Tibial artery (tissue), 4 donors: ENCODE measurements around the gene FNDC3B.
A peak's percentile ranks its signal among the peaks of the same experiment; 100 is the strongest.

ENCODE experiments used
- DNase-seq, 2 donors: peaks; one replicate each; pipeline ENCODE4 v3.0.0-alpha.2; 2019
- H3K27ac ChIP-seq, 2 donors: fragments of 200-600 bp; sonication (generic) in 1 of 2; 1 replicate in 1 of 2; 2 replicates in 1 of 2; pipeline ENCODE4 v1.5.1; 2018 to 2019; ENCODE audit warnings: mild to moderate bottlenecking in 1 of 2
- H3K27me3 ChIP-seq, 2 donors: fragments of 200-600 bp; sonication (generic) in 1 of 2; one replicate each; pipeline versions ENCODE4 v1.5.1 to v1.6.0; 2016 to 2019
- H3K36me3 ChIP-seq, 3 donors: fragments of 200-600 bp; sonication (generic) in 2 of 3; one replicate each; pipeline ENCODE4 v1.5.1; 2016 to 2019; ENCODE audit warnings: mild to moderate bottlenecking in 2 of 3
- H3K4me1 ChIP-seq, 4 donors: fragments of 200-600 bp; sonication (generic) in 2 of 4; 1 replicate in 3 of 4; 2 replicates in 1 of 4; pipeline ENCODE4 v1.5.1; 2016 to 2019
- H3K4me3 ChIP-seq, 2 donors: fragments of 200-600 bp; sonication (generic) in 1 of 2; 1 replicate in 1 of 2; 2 replicates in 1 of 2; pipeline ENCODE4 v1.5.1; 2018 to 2019; ENCODE audit warnings: mild to moderate bottlenecking in 2 of 2
- H3K9me3 ChIP-seq, 3 donors: fragments of 200-600 bp; sonication (generic) in 1 of 3; one replicate each; pipeline ENCODE4 v1.5.1; 2016 to 2019
- CTCF ChIP-seq, 2 experiments: fragments of 200-600 bp in 1 of 2; fragments of 450-650 bp in 1 of 2; IDR thresholded peaks; one replicate each; pipeline ENCODE4 v1.5.1; 2017 to 2019; ENCODE audit warnings: antibody characterized with exemption in 2 of 2, mild to moderate bottlenecking in 1 of 2, moderate library complexity in 1 of 2
- intact Hi-C: fragments of 100-400 bp; cut with DNase I; formaldehyde crosslinking; loops from one replicate; pipeline ENCODE4 v1.15.0; 2023; ENCODE audit warnings: low total_unique reads

Gene FNDC3B

GRCh38 chr3:172036541-172037215 is 2.7 kb upstream of the FNDC3B start:
- H3K4me1 ChIP-seq: peaks cover 0 to 10% (median 3%) of the 10 kb centered on the region in 4 donors
- no peaks in the 10 kb centered on the region for H3K27me3 ChIP-seq
- no peaks in the 10 kb centered on the region for H3K9me3 ChIP-seq
- TF ChIP-seq CTCF (IDR thresholded peaks at IDR 0.05): no peak
- intact Hi-C loops: no loop called here
- no peak for DNase-seq
- no peak overlapping the region for H3K27ac ChIP-seq
- no peaks in the 10 kb centered on the region for H3K36me3 ChIP-seq
- no peak overlapping the region for H3K4me3 ChIP-seq

- Histone ChIP-seq H3K27me3 (no peaks in the 10 kb centered on the region), H3K27ac (peak overlapping the region; percentile 97 to 100), H3K36me3 (no peaks in the 10 kb centered on the region), H3K4me1 (peaks cover 0 to 33% (median 10%) of the 10 kb centered on the region in 4 donors), H3K9me3 (no peaks in the 10 kb centered on the region), H3K4me3 (peak overlapping the region; percentile 70 to 81)
- DNase-seq: peak in 1 of 2 donors; percentile 49
- intact Hi-C loops: no loop called here
- TF ChIP-seq CTCF (IDR thresholded peaks at IDR 0.05): no peak
These were observed 461 bp upstream of the FNDC3B start for GRCh38 chr3:172038798-172039435.

- peak overlapping the region; percentile 97 to 100 for H3K27ac ChIP-seq
- DNase-seq: peak; percentile 82 to 94
- TF ChIP-seq CTCF (IDR thresholded peaks at IDR 0.05): peak in 1 of 2 experiments; percentile 22
- H3K9me3 ChIP-seq: no peaks in the 10 kb centered on the region
- H3K27me3 ChIP-seq: no peaks in the 10 kb centered on the region
- intact Hi-C loops: loop anchor here (5.0 kb wide), 1 partner anchor 292 kb away; no protein-coding TSS in a partner anchor
- no peaks in the 10 kb centered on the region for H3K36me3 ChIP-seq
- H3K4me3 ChIP-seq: peak overlapping the region; percentile 70 to 81
- peaks cover 0 to 47% (median 16%) of the 10 kb centered on the region in 4 donors for H3K4me1 ChIP-seq
These were observed 951 bp downstream of the FNDC3B start for GRCh38 chr3:172040078-172040980.

GRCh38 chr3:172040981-172041963 is 1.9 kb downstream of the FNDC3B start:
- Histone ChIP-seq H3K27ac (peak overlapping the region; percentile 97 to 100), H3K27me3 (no peaks in the 10 kb centered on the region), H3K9me3 (no peaks in the 10 kb centered on the region), H3K36me3 (no peaks in the 10 kb centered on the region), H3K4me1 (peaks cover 0 to 56% (median 21%) of the 10 kb centered on the region in 4 donors), H3K4me3 (peak overlapping the region; percentile 70 to 81)
- no peak for TF ChIP-seq CTCF (IDR thresholded peaks at IDR 0.05)
- peak; percentile 33 to 69 for DNase-seq
- intact Hi-C loops: loop anchor here (5.0 kb wide), 1 partner anchor 291 kb away; no protein-coding TSS in a partner anchor
